GM18909 (cell line): ENCODE results near the gene RPL21.
"Not testable (repeated sequence)": the region's sequence is repeated elsewhere in the genome, so short reads cannot be mapped to it uniquely, and the experiment has no call there.

Experiments
- ATAC-seq: cut with Tn5 transposase; IDR thresholded peaks from one replicate; pipeline ENCODE4 v1.9.1; 2021; ENCODE audit warnings: mild to moderate bottlenecking; ENCODE audit not compliant: unreplicated experiment, poor library complexity

RPL21 gene

GRCh38 chr13:27251166-27252091, at the start of gene RPL21:
Gene RPL21, plus strand, starts transcription at chr13:27251558. Its CDS starts 2,219 bp downstream, at chr13:27253777.
- peak; percentile 96 for ATAC-seq

DNA sequence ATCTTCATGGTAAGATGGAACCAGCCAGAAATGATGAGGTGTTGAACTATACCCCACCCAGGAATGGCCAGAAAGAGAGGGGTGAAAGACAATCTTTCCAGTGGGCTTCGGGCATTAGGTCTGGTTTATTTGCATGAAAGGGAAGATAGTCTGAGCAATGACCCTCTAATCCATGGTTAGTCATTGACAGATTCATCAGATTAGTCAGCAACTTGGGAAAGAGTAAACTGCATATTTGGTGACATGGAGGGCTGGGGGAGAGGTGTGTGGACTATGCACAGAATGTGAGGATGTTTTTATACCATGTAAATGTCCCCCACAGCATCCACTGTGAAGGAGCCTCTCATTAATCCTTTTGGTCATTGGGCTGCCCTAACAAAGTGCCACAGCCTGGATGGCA, 49.7 kb upstream of the RPL21 start:
- ATAC-seq = no peak

GRCh38 chr13:27203186-27203585, 48.2 kb upstream of the RPL21 start:
- no peak for ATAC-seq

DNA sequence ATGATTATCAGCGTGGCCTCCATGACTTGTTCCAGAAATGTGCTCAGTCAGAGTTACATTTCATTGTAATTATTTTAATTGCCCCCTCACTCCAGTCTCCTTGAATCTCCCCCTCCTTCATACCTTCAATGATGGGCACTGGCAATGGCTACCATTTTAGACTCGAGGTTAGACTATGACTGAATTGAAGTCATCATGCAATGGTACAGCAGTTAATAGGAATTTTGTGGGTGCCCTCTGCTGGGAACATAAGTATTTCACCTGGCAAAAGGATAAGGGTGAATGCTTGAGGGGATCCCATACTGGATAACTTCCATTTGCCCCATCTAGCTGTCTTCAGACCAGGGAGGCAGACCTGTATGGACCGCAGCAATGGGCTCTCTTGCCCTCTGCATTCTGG, 47.5 kb upstream of the RPL21 start:
- no peak for ATAC-seq

DNA sequence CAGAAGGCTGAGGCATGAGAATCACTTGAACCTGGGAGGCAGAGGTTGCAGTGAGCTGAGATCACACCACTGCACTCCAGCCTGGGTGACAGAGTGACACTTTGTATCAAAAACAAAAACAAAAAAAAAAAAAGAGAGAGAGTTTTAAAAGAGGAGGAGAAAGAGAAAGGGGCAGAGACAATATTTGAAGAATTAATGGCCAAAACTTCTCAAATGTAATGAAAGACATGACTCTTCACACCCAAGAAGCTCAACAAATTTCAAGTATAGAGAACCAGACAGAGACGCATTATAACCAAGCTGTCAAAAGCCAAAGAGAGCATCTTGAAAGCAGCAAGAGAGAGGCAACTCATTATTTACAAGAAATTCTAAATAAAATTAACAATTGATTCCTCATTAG, 42.8 kb upstream of the RPL21 start:
- no peak for ATAC-seq

- no peak for ATAC-seq
These were observed 40.1 kb upstream of the RPL21 start for GRCh38 chr13:27211271-27211670.

DNA sequence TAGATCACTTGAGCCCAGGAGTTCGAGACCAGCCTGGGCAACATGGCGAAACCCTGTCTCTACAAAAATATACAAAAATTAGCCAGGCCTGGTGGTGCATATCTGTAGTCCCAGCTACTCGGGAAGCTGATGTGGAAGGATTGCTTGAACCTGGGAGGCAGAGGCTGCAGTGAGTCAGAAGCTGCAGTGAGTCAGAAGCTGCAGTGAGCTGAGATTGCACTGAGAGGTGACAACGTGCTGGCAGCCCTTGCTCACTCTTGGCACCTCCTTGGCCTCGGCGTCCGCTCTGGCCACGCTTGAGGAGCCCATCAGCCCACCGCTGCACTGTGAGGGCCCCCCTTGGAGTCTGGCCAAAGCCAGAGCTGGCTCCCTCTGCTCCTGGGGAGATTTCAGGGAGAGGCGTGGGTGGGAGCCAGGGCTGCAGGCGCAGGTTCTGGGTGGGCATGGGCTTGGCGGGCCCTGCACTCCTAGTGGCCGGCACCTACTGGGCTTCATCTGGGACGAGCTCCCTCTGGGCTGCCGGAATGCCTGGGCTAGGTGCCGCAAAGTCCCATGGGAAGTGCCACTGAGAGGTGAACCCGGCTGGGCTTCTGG, 39.5 kb upstream of the RPL21 start:
- ATAC-seq = no peak

- ATAC-seq = not testable (repeated sequence)
These were observed 38.0 kb upstream of the RPL21 start for GRCh38 chr13:27213386-27213785.

GRCh38 chr13:27217791-27218190, 33.6 kb upstream of the RPL21 start:
- ATAC-seq = not testable (repeated sequence)

GRCh38 chr13:27218861-27219260, 32.5 kb upstream of the RPL21 start:
- ATAC-seq = not testable (repeated sequence)

GRCh38 chr13:27219611-27220010, 31.7 kb upstream of the RPL21 start:
- ATAC-seq = no peak

- peak; percentile 72 for ATAC-seq
These were observed 29.3 kb upstream of the RPL21 start for GRCh38 chr13:27222100-27222499.

GRCh38 chr13:27226991-27227390, 24.4 kb upstream of the RPL21 start:
- ATAC-seq = no peak

DNA sequence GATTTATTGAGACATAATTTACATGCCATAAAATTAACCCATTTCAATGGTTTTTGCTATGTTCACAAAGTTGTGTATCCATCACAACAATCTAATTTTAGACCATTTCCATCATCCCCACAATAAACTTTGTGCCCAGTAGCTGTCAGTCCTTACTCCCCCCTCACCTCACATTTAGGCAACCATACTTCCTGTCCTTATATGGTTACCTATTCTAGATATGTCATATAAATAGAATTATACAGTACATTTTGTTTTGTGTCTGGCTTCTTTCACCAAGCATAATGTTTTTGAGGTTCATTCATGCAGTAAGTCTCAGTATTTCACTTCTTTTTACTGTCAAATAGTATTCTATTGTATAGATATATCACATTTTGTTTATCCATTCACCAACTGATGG, 23.2 kb upstream of the RPL21 start:
- no peak for ATAC-seq

- no peak for ATAC-seq
These were observed 21.7 kb upstream of the RPL21 start for GRCh38 chr13:27229642-27230041.

DNA sequence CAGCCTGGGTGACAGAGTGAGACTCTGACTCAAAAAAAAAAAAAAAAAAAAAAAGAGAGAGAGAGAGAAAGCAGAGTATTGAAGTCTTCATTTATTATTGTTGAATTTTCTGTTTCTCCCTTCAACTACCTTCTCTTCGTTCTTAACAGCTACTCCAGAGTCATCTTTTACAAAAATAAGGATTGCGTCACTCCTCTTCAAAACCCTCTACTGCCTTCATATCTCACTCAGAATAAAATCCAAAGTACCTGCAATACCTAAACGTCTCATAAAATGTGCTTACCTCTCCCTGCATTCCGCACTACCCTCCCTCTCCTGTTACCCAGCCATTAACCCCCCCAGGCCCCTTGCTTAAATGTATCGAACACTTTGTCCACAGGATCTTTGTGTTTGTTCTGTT, 17.4 kb upstream of the RPL21 start:
- no peak for ATAC-seq

DNA sequence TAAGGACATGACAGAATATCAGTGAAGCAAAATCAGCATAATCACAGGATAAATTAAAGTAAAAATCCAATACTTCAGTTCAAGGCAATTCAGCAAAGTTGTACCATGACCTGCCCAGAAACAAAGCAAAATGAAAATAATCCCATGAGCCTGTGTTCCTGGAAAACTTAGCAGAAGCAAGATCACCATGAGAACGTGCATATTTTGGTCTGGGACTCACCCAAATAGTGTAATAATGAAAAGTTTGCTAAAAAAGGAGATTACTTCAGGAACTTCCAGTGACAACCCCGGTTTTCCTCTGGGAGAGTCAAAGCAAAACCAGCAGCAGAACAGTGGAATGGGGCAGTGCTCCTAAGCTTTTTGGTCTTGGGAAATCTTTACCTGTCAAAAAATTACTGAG, 14.9 kb upstream of the RPL21 start:
- ATAC-seq = no peak

DNA sequence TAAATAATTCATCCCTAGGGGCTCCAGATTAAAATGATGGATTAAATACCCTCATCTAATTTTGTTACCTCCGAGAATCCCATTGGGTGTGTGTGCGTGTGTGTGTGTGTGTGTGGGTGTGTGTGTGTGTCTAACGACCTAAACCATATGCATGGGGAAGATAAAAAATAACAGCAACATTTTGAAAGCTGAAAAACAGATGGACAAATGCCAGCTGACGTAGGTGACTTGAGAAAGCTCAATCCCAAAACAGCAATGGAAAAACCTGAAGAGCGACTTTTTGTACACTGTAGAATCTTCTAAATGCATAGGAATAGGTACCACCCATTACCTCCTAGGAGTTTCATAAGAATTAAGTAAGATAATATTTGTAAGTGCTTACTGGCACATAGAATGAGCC, 8.7 kb upstream of the RPL21 start:
- no peak for ATAC-seq

DNA sequence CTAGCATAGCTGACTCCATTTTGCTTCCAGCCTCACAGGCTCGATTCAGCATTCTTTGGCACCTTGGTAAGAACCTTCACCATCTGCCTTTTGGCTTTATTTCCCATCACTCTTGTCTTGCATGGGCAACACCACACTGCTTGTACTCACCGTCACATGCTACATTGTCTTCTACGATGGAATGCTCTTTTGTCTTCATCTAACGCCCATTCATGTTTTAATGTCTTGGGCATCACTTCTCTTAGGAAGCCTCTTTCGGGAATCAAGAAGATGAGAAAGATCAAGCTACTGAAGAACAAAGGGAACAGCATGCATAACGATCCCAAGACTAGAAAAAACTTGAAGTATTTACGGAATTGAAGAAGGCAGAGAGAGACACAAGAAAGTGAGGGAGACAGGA, 5.7 kb upstream of the RPL21 start:
- ATAC-seq = no peak

DNA sequence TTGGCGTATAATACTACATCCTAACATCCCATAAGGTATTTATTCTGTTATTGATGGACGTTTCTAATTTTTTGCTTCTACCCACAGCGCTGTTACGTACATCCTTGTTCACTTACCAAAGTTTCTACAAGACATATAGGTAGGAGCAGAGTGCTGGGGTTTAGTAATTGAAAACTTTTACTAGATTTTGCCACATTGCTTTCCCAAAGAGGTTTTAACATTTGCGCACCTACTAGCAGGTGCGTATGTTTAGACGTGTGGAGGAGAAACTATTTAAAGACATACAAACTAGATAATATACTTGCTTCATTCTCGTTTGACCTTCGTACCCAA, 559 bp upstream of the RPL21 start:
- ATAC-seq = no peak

DNA sequence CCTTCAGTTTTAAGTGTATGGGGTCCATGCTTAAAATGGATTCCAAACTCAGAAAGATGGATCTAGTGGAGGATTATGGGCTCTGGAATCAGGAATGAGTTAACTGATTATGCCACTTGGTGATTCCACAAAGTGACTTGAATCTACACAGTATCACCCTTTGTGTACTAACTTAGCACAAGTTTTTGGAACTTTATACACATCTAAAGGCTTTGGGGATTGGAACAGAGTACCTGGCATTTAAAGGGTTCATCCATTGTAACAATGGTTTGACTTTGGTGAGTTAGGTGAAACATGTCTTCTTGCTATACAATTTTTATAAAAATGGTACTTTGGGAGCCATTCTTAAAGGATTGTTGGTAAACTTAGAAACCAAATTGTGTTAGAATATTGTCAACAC, 1.1 kb downstream of the RPL21 start:
- no peak for ATAC-seq

DNA sequence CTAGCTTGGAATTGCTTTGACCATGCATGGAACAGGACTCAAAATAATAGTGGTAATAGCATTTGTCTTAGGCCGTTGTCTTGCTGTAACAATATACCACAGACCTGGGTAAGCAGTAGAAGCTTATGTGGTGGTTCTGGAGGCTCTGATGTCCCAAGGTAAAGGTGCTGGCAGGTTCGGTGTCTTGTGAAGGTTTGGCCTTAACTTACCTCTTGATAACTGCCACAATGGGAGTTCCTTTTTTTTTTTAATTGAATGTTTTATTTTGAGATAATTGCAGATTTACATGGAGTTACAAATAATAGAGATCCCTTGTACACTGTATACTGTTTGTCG, 5.8 kb downstream of the RPL21 start:
- no peak for ATAC-seq
